GM23338 (cell line): Measurements from ENCODE around the gene MEIOB. TPM values are rescaled to one million over a fixed set of nuclear protein-coding genes. Genes with fewer than 3 reads are reported as not detected.
A peak's percentile ranks its signal among the peaks of the same experiment; 100 is the strongest.

ENCODE experiments used
- ATAC-seq: fragments of 200-7000 bp; cut with Tn5 transposase; 3 replicates; pipeline ENCODE4 v1.9.1; 2020
- DNase-seq: peaks from one replicate; pipeline ENCODE4 v3.0.0-alpha.2; 2015; ENCODE audit warnings: low spot score
- H2AFZ ChIP-seq: fragments of 200-600 bp; sonication (generic); 2 replicates; pipeline ENCODE4 v1.8.0; 2016; ENCODE audit warnings: antibody characterized with exemption, mild to moderate bottlenecking, moderate library complexity
- H3F3A ChIP-seq: fragments of 200-600 bp; sonication (generic); replicated peaks from 2 replicates; pipeline ENCODE4 v1.8.0; 2017; ENCODE audit warnings: antibody characterized with exemption, mixed run types, low read depth
- H3K27ac ChIP-seq: fragments of 200-600 bp; sonication (generic); 2 replicates; pipeline ENCODE4 v1.6.1; 2016; ENCODE audit warnings: low read depth
- H3K27me3 ChIP-seq: fragments of 200-600 bp; sonication (generic); 2 replicates; pipeline ENCODE4 v1.8.0; 2016; ENCODE audit warnings: mild to moderate bottlenecking, mixed run types, moderate library complexity; ENCODE audit not compliant: insufficient read depth
- H3K36me3 ChIP-seq: fragments of 200-600 bp; sonication (generic); 2 replicates; pipeline ENCODE4 v1.8.0; 2016; ENCODE audit warnings: mild to moderate bottlenecking; ENCODE audit not compliant: insufficient read depth
- H3K4me1 ChIP-seq: fragments of 200-600 bp; sonication (generic); 2 replicates; pipeline ENCODE4 v1.8.0; 2016; ENCODE audit warnings: mild to moderate bottlenecking, moderate library complexity; ENCODE audit not compliant: insufficient read depth
- H3K4me2 ChIP-seq: fragments of 200-600 bp; sonication (generic); 2 replicates; pipeline ENCODE4 v1.7.1; 2017; ENCODE audit warnings: mixed run types
- H3K4me3 ChIP-seq: fragments of 200-600 bp; sonication (generic); 2 replicates; pipeline ENCODE4 v1.6.1; 2016; ENCODE audit warnings: mixed run types
- H3K79me2 ChIP-seq: fragments of 200-600 bp; sonication (generic); replicated peaks from 2 replicates; pipeline ENCODE4 v1.8.0; 2017; ENCODE audit warnings: mild to moderate bottlenecking; ENCODE audit not compliant: insufficient read depth
- H3K9me2 ChIP-seq: fragments of 200-600 bp; sonication (generic); 2 replicates; pipeline ENCODE4 v1.8.0; 2017; ENCODE audit not compliant: insufficient read depth
- H4K20me1 ChIP-seq: fragments of 200-600 bp; sonication (generic); replicated peaks from 2 replicates; pipeline ENCODE4 v1.8.0; 2017; ENCODE audit warnings: mild to moderate bottlenecking; ENCODE audit not compliant: insufficient read depth
- H3K27ac Mint-ChIP-seq: 2 replicates; pipeline ENCODE4 v1.8.0; 2020; ENCODE audit warnings: inconsistent platforms, mild to moderate bottlenecking, moderate library complexity, mixed read lengths
- H3K27me3 Mint-ChIP-seq: 3 replicates; pipeline ENCODE4 v1.8.0; 2022; ENCODE audit warnings: low read depth, mild to moderate bottlenecking, moderate library complexity, mixed read lengths, inconsistent platforms; ENCODE audit not compliant: insufficient read depth, poor library complexity
- H3K36me3 Mint-ChIP-seq: 3 replicates; pipeline ENCODE4 v1.8.0; 2021; ENCODE audit warnings: low read depth, mild to moderate bottlenecking, inconsistent platforms, moderate library complexity, mixed read lengths
- H3K4me1 Mint-ChIP-seq: 3 replicates; pipeline ENCODE4 v1.8.0; 2020; ENCODE audit warnings: mild to moderate bottlenecking, inconsistent platforms, mixed read lengths
- H3K4me3 Mint-ChIP-seq: 3 replicates; pipeline ENCODE4 v1.8.0; 2021; ENCODE audit warnings: moderate library complexity, mild to moderate bottlenecking, inconsistent platforms, mixed read lengths
- H3K9me3 Mint-ChIP-seq: 3 replicates; pipeline ENCODE4 v1.8.0; 2020; ENCODE audit warnings: moderate library complexity, mild to moderate bottlenecking, inconsistent platforms, mixed read lengths
- CREB1 ChIP-seq: fragments of 250-450 bp; sonication (Bioruptor Pico); IDR thresholded peaks from 2 replicates; pipeline ENCODE4 v1.5.0; 2020; ENCODE audit warnings: low read depth, mild to moderate bottlenecking, moderate library complexity
- EZH2 ChIP-seq: fragments of 200-600 bp; sonication (generic); IDR thresholded peaks from one replicate; pipeline ENCODE4 v1.8.0; 2017; ENCODE audit warnings: antibody characterized with exemption, mild to moderate bottlenecking, low read depth; ENCODE audit not compliant: unreplicated experiment
- EZH2phosphoT487 ChIP-seq: fragments of 200-600 bp; sonication (generic); IDR thresholded peaks from one replicate; pipeline ENCODE4 v1.8.1; 2018; ENCODE audit warnings: antibody characterized with exemption; ENCODE audit not compliant: unreplicated experiment
- JUNB ChIP-seq: IDR thresholded peaks from one replicate; pipeline ENCODE4 v1.6.1; 2016; ENCODE audit warnings: antibody characterized with exemption; ENCODE audit not compliant: unreplicated experiment
- NANOG ChIP-seq: IDR thresholded peaks from 2 replicates; pipeline ENCODE4 v1.6.1; 2016; ENCODE audit warnings: antibody characterized with exemption, borderline replicate concordance
- POLR2AphosphoS5 ChIP-seq: IDR thresholded peaks from 2 replicates; pipeline ENCODE4 v1.6.1; 2016; ENCODE audit warnings: antibody characterized with exemption, low read depth
- STAT1 ChIP-seq: IDR thresholded peaks from one replicate; pipeline ENCODE4 v1.6.1; 2016; ENCODE audit warnings: antibody characterized with exemption; ENCODE audit not compliant: unreplicated experiment
- ZNF114 ChIP-seq: fragments of 250-450 bp; sonication (Bioruptor Pico); IDR thresholded peaks from 2 replicates; pipeline ENCODE4 v1.5.0; 2020; ENCODE audit warnings: mild to moderate bottlenecking, moderate library complexity
- ZNF331 ChIP-seq: fragments of 250-450 bp; sonication (Bioruptor Pico); IDR thresholded peaks from 2 replicates; pipeline ENCODE4 v1.5.0; 2020; ENCODE audit warnings: low read depth, mild to moderate bottlenecking, moderate library complexity
- polyA plus RNA-seq: library from polyadenylated mRNA; unstranded; fragments of >200 nt; fragmentation: Nextera tagmentation; extraction: Ambion mirVana; gene quantifications from 2 replicates; pipeline ENCODE4 v1.2.1, GENCODE V29; 2016
- total RNA-seq: library from RNA; depleted of rRNA; stranded (reverse); fragments of >200 nt; shearing (Covaris generic); gene quantifications from 2 replicates; pipeline ENCODE4 v1.2.3, GENCODE V29; 2014
- TF ChIP-seq, protein P1 (sequence below), 2 experiments: fragments of 200-600 bp in 1 of 2; sonication (generic) in 1 of 2; conservative IDR thresholded peaks; 2 replicates each; pipeline versions ENCODE4 v1.5.1 to v1.6.1; 2016 to 2017; ENCODE audit warnings: antibody characterized with exemption in 2 of 2, low read depth in 2 of 2, mild to moderate bottlenecking in 2 of 2, moderate library complexity in 1 of 2
- TF ChIP-seq, protein P2 (sequence below): IDR thresholded peaks from 2 replicates; pipeline ENCODE4 v1.6.1; 2016; ENCODE audit warnings: antibody characterized with exemption
- TF ChIP-seq, protein P3 (sequence below): IDR thresholded peaks from one replicate; pipeline ENCODE4 v1.6.1; 2018; ENCODE audit warnings: antibody characterized with exemption; ENCODE audit not compliant: unreplicated experiment

The MEIOB gene
- total and polyA plus RNA-seq, 2 experiments from 2014 or later = 7.3 to 8.7 TPM

DNA sequence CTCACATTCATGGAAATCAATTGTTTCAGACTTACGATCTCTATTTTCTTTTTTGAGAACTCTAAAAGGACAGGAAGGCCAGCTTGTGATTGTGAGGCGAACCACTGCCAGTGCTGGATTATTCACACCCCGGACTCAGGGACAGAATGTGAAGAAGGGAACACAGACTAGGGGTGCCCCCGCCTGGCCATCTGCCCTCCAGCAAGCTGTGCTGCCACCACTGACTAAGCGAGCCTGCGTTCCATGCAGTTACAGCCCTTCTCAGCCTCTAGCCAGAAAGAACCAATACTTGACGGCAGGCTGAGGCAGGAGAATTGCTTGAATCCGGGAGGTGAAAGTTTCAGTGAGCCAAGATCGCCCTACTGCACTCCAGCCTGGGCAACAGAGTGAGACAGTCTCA, 48.1 kb downstream of the MEIOB start:
- Histone ChIP-seq H3K79me2 (peaks cover 22% of the 10 kb centered on the region), H3K27ac (no peak overlapping the region), H3K4me3 (no peak overlapping the region), H3K9me2 (no peaks in the 10 kb centered on the region), H3F3A (0 out of 2 replicates have a peak, but pooled peaks cover 6% of the 10 kb centered on the region), H3K27me3 (no peaks in the 10 kb centered on the region), H4K20me1 (no peaks in the 10 kb centered on the region; the same call in 1 of the 2 replicates), H3K4me1 (peaks cover 12% of the 10 kb centered on the region), H3K36me3 (no peaks in the 10 kb centered on the region), H3K4me2 (no peak overlapping the region), H2AFZ (no peak overlapping the region)
- H3K9me3 Mint-ChIP-seq = peaks cover 3% of the 10 kb centered on the region; the same call in 1 of the 3 replicates
- H3K36me3 Mint-ChIP-seq = peaks cover 2% of the 10 kb centered on the region; the same call in 1 of the 3 replicates
- TF ChIP-seq CREB1 (CRISPR knock-in tag) (no peak), NANOG (no peak), EZH2 (no peak)
- TF ChIP-seq, protein P1, sequence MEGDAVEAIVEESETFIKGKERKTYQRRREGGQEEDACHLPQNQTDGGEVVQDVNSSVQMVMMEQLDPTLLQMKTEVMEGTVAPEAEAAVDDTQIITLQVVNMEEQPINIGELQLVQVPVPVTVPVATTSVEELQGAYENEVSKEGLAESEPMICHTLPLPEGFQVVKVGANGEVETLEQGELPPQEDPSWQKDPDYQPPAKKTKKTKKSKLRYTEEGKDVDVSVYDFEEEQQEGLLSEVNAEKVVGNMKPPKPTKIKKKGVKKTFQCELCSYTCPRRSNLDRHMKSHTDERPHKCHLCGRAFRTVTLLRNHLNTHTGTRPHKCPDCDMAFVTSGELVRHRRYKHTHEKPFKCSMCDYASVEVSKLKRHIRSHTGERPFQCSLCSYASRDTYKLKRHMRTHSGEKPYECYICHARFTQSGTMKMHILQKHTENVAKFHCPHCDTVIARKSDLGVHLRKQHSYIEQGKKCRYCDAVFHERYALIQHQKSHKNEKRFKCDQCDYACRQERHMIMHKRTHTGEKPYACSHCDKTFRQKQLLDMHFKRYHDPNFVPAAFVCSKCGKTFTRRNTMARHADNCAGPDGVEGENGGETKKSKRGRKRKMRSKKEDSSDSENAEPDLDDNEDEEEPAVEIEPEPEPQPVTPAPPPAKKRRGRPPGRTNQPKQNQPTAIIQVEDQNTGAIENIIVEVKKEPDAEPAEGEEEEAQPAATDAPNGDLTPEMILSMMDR (conservative IDR thresholded peaks at IDR 0.05; ENCODE audit: low read depth in 2 of 2) = peak; percentile 28 to 68; a peak in 2 of 4 replicates
- H3K4me1 Mint-ChIP-seq = peaks cover 4% of the 10 kb centered on the region
- DNase-seq = peak; percentile 71
- peaks cover 17% of the 10 kb centered on the region for H3K27me3 Mint-ChIP-seq
- 0 out of 3 replicates have a peak overlapping the region, but pooled peaks have one; percentile 36 for H3K4me3 Mint-ChIP-seq
- peak; percentile 44 for ATAC-seq
- H3K27ac Mint-ChIP-seq = no peak overlapping the region

DNA sequence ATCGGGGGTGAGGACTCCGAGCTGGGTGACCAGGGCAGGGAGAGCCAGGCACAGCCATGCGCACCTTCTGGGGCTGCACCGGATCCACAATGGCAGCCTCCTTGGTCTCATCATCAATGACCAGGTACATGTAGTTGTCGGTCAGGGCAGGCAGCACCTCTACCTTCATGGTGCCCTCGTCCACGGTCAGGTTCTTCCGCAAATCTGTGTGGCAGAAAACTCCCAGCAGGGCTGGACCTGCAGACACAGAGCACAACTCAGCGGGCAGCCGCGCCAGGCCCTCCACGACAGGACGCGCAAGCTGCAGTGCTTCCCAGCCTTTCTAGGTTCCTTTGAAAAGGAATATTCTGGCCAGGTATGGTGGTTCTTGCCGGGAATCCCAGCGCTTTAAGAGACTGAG, 49.2 kb downstream of the MEIOB start:
- H3K27me3 Mint-ChIP-seq = peaks cover 16% of the 10 kb centered on the region
- H3K4me3 Mint-ChIP-seq = no peak overlapping the region
- H3K9me2 ChIP-seq = no peaks in the 10 kb centered on the region
- ATAC-seq (no peak), DNase-seq (no peak)
- H3F3A ChIP-seq = 0 out of 2 replicates have a peak, but pooled peaks cover 6% of the 10 kb centered on the region
- H3K27ac Mint-ChIP-seq = no peak overlapping the region
- peaks cover 3% of the 10 kb centered on the region; the same call in 1 of the 3 replicates for H3K9me3 Mint-ChIP-seq
- H4K20me1 ChIP-seq = no peaks in the 10 kb centered on the region; the same call in 1 of the 2 replicates
- H3K36me3 Mint-ChIP-seq = peaks cover 2% of the 10 kb centered on the region; the same call in 1 of the 3 replicates
- H3K27ac ChIP-seq = no peak overlapping the region
- H3K36me3 ChIP-seq = no peaks in the 10 kb centered on the region
- H2AFZ ChIP-seq = no peak overlapping the region
- peaks cover 12% of the 10 kb centered on the region for H3K79me2 ChIP-seq
- H3K4me2 ChIP-seq = no peak overlapping the region
- peaks cover 3% of the 10 kb centered on the region for H3K4me1 Mint-ChIP-seq
- no peak overlapping the region for H3K4me3 ChIP-seq
- H3K27me3 ChIP-seq = no peaks in the 10 kb centered on the region
- H3K4me1 ChIP-seq = peaks cover 2% of the 10 kb centered on the region
- no peak for TF ChIP-seq STAT1
- no peak for TF ChIP-seq CREB1 (CRISPR knock-in tag)
- no peak for TF ChIP-seq ZNF331 (CRISPR knock-in tag)
- TF ChIP-seq, protein P1 (conservative IDR thresholded peaks at IDR 0.05; ENCODE audit: low read depth in 2 of 2) = no peak
- TF ChIP-seq POLR2AphosphoS5 = no peak
- no peak for TF ChIP-seq EZH2
- TF ChIP-seq, protein P2, sequence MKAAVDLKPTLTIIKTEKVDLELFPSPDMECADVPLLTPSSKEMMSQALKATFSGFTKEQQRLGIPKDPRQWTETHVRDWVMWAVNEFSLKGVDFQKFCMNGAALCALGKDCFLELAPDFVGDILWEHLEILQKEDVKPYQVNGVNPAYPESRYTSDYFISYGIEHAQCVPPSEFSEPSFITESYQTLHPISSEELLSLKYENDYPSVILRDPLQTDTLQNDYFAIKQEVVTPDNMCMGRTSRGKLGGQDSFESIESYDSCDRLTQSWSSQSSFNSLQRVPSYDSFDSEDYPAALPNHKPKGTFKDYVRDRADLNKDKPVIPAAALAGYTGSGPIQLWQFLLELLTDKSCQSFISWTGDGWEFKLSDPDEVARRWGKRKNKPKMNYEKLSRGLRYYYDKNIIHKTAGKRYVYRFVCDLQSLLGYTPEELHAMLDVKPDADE = no peak
- no peak for TF ChIP-seq JUNB
- TF ChIP-seq EZH2phosphoT487 = no peak
- no peak for TF ChIP-seq ZNF114 (CRISPR knock-in tag)
- no peak for TF ChIP-seq NANOG
- TF ChIP-seq, protein P3, sequence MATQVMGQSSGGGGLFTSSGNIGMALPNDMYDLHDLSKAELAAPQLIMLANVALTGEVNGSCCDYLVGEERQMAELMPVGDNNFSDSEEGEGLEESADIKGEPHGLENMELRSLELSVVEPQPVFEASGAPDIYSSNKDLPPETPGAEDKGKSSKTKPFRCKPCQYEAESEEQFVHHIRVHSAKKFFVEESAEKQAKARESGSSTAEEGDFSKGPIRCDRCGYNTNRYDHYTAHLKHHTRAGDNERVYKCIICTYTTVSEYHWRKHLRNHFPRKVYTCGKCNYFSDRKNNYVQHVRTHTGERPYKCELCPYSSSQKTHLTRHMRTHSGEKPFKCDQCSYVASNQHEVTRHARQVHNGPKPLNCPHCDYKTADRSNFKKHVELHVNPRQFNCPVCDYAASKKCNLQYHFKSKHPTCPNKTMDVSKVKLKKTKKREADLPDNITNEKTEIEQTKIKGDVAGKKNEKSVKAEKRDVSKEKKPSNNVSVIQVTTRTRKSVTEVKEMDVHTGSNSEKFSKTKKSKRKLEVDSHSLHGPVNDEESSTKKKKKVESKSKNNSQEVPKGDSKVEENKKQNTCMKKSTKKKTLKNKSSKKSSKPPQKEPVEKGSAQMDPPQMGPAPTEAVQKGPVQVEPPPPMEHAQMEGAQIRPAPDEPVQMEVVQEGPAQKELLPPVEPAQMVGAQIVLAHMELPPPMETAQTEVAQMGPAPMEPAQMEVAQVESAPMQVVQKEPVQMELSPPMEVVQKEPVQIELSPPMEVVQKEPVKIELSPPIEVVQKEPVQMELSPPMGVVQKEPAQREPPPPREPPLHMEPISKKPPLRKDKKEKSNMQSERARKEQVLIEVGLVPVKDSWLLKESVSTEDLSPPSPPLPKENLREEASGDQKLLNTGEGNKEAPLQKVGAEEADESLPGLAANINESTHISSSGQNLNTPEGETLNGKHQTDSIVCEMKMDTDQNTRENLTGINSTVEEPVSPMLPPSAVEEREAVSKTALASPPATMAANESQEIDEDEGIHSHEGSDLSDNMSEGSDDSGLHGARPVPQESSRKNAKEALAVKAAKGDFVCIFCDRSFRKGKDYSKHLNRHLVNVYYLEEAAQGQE = no peak
